Trophoblast cell (in vitro differentiated cells and primary cell): ENCODE measurements around the gene LTA. TPM values are rescaled to one million over a fixed set of nuclear protein-coding genes. Genes with fewer than 3 reads are reported as not detected.
A peak's percentile ranks its signal among the peaks of the same experiment; 100 is the strongest.

Source experiments
- DNase-seq, 2 donors: peaks; one replicate each; pipeline ENCODE4 v3.0.0-alpha.2; 2016
- H2AFZ ChIP-seq: 2 replicates; pipeline ENCODE4 v1.6.1; 2013; ENCODE audit warnings: low read length, moderate library complexity, mild to moderate bottlenecking; ENCODE audit not compliant: insufficient read depth, poor library complexity
- H2AK5ac ChIP-seq: 2 replicates; pipeline ENCODE4 v1.6.1; 2013; ENCODE audit warnings: mild to moderate bottlenecking, low read length
- H2BK120ac ChIP-seq: 2 replicates; pipeline ENCODE4 v1.6.1; 2013; ENCODE audit warnings: low read length, mild to moderate bottlenecking, moderate library complexity; ENCODE audit not compliant: insufficient read depth, poor library complexity
- H2BK12ac ChIP-seq: 2 replicates; pipeline ENCODE4 v1.6.1; 2013; ENCODE audit warnings: mild to moderate bottlenecking, low read length, moderate library complexity
- H2BK5ac ChIP-seq: 2 replicates; pipeline ENCODE4 v1.6.1; 2013; ENCODE audit warnings: low read length, low read depth, moderate library complexity, mild to moderate bottlenecking; ENCODE audit not compliant: poor library complexity
- H3K14ac ChIP-seq: 2 replicates; pipeline ENCODE4 v1.6.1; 2013; ENCODE audit warnings: mild to moderate bottlenecking, low read length
- H3K18ac ChIP-seq: 2 replicates; pipeline ENCODE4 v1.6.1; 2013; ENCODE audit warnings: mild to moderate bottlenecking, low read length
- H3K23ac ChIP-seq: 2 replicates; pipeline ENCODE4 v1.6.1; 2013; ENCODE audit warnings: low read length
- H3K27ac ChIP-seq: 2 replicates; pipeline ENCODE4 v1.5.1; 2013; ENCODE audit warnings: low read depth, mild to moderate bottlenecking, inconsistent platforms, low read length, moderate library complexity
- H3K27me3 ChIP-seq: 2 replicates; pipeline ENCODE4 v1.6.1; 2013; ENCODE audit warnings: inconsistent platforms, mild to moderate bottlenecking, low read length, moderate library complexity; ENCODE audit not compliant: insufficient read depth
- H3K36me3 ChIP-seq, 2 experiments: 1 replicate in 1 of 2; 2 replicates in 1 of 2; pipeline ENCODE4 v1.6.1; 2013; ENCODE audit warnings: low read length in 2 of 2, mild to moderate bottlenecking in 2 of 2, moderate library complexity in 1 of 2; ENCODE audit not compliant: insufficient read depth in 2 of 2, control insufficient read depth in 1 of 2
- H3K4ac ChIP-seq: 2 replicates; pipeline ENCODE4 v1.6.1; 2013; ENCODE audit warnings: low read depth, mild to moderate bottlenecking, low read length, moderate library complexity
- H3K4me1 ChIP-seq, 2 experiments: 1 replicate in 1 of 2; 2 replicates in 1 of 2; pipeline ENCODE4 v1.6.1; 2013; ENCODE audit warnings: low read length in 2 of 2, mild to moderate bottlenecking in 2 of 2, moderate library complexity in 1 of 2; ENCODE audit not compliant: insufficient read depth in 2 of 2, control insufficient read depth in 1 of 2
- H3K4me2 ChIP-seq: 2 replicates; pipeline ENCODE4 v1.6.1; 2013; ENCODE audit warnings: inconsistent platforms, mild to moderate bottlenecking, low read length, moderate library complexity
- H3K4me3 ChIP-seq: 2 replicates; pipeline ENCODE4 v1.5.1; 2013; ENCODE audit warnings: mild to moderate bottlenecking, low read depth, low read length, inconsistent platforms
- H3K79me1 ChIP-seq: one replicate; pipeline ENCODE4 v1.6.1; 2013; ENCODE audit warnings: low read length
- H3K79me2 ChIP-seq: 2 replicates; pipeline ENCODE4 v1.6.1; 2013; ENCODE audit warnings: low read length, mild to moderate bottlenecking; ENCODE audit not compliant: control insufficient read depth, insufficient read depth, poor library complexity
- H3K9ac ChIP-seq: 2 replicates; pipeline ENCODE4 v1.6.1; 2013; ENCODE audit warnings: mild to moderate bottlenecking, low read length
- H3K9me3 ChIP-seq: 2 replicates; pipeline ENCODE4 v1.6.1; 2013; ENCODE audit warnings: low read depth, mild to moderate bottlenecking, control low read depth, inconsistent platforms, low read length; ENCODE audit not compliant: insufficient read depth
- H4K12ac ChIP-seq: 2 replicates; pipeline ENCODE4 v1.6.1; 2013; ENCODE audit warnings: low read depth, mild to moderate bottlenecking, low read length, moderate library complexity
- H4K8ac ChIP-seq: 2 replicates; pipeline ENCODE4 v1.6.1; 2013; ENCODE audit warnings: low read depth, mild to moderate bottlenecking, low read length, moderate library complexity
- H4K91ac ChIP-seq: one replicate; pipeline ENCODE4 v1.6.1; 2013; ENCODE audit warnings: low read depth, mild to moderate bottlenecking, low read length, moderate library complexity
- WGBS: extraction: QIAGEN DNeasy Blood & Tissue Kit; methylation state at CpG from one replicate; pipeline ENCODE4 v1.1.7; 2013; ENCODE audit warnings: missing lambda C conversion rate; ENCODE audit not compliant: insufficient read length, insufficient coverage; ENCODE audit errors: extremely low coverage; 5-methylcytosine and 5-hydroxymethylcytosine counted together
- polyA plus RNA-seq: library from polyadenylated mRNA; stranded (reverse); fragments of 200-250 nt; gene quantifications from 2 replicates; pipeline ENCODE4 v1.2.3, GENCODE V29; 2013

Gene LTA
- 0.16 and 0.26 TPM in 2 replicates for polyA plus RNA-seq

DNA sequence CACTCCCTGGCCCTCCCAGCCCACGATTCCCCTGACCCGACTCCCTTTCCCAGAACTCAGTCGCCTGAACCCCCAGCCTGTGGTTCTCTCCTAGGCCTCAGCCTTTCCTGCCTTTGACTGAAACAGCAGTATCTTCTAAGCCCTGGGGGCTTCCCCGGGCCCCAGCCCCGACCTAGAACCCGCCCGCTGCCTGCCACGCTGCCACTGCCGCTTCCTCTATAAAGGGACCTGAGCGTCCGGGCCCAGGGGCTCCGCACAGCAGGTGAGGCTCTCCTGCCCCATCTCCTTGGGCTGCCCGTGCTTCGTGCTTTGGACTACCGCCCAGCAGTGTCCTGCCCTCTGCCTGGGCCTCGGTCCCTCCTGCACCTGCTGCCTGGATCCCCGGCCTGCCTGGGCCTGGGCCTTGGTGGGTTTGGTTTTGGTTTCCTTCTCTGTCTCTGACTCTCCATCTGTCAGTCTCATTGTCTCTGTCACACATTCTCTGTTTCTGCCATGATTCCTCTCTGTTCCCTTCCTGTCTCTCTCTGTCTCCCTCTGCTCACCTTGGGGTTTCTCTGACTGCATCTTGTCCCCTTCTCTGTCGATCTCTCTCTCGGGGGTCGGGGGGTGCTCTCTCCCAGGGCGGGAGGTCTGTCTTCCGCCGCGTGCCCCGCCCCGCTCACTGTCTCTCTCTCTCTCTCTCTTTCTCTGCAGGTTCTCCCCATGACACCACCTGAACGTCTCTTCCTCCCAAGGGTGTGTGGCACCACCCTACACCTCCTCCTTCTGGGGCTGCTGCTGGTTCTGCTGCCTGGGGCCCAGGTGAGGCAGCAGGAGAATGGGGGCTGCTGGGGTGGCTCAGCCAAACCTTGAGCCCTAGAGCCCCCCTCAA, at the start of gene LTA:
TSS of gene LTA (plus strand) at position 249 of the 871 bp plus-strand sequence. CDS start at position 703, 454 bp downstream.
- Histone ChIP-seq H3K23ac (no peak within 1 kb of the TSS), H2BK12ac (peak within 1 kb of the TSS; percentile 93), H3K79me2 (no peaks in the 10 kb centered on the region), H4K12ac (no peak within 1 kb of the TSS), H3K4me1 (peaks cover 41 to 42% of the 10 kb centered on the region in 2 experiments), H3K4me2 (no peak within 1 kb of the TSS), H2AFZ (no peak within 1 kb of the TSS), H3K4ac (no peak within 1 kb of the TSS), H3K36me3 (no peaks in the 10 kb centered on the region), H3K9ac (no peak within 1 kb of the TSS), H3K9me3 (no peaks in the 10 kb centered on the region), H4K8ac (no peak within 1 kb of the TSS), H3K27ac (no peak within 1 kb of the TSS), H3K27me3 (no peaks in the 10 kb centered on the region), H3K14ac (no peak within 1 kb of the TSS), H2BK5ac (peak within 1 kb of the TSS; percentile 45), H3K79me1 (peaks cover 29% of the 10 kb centered on the region), H4K91ac (peak within 1 kb of the TSS; percentile 82), H3K18ac (no peak within 1 kb of the TSS), H2BK120ac (peak within 1 kb of the TSS; percentile 25), H2AK5ac (peak within 1 kb of the TSS; percentile 65), H3K4me3 (no peak within 1 kb of the TSS)
- no CpG with 5 or more reads among the region's 27 CpGs for WGBS
- no peak for DNase-seq

- H2AK5ac ChIP-seq = no peak overlapping the region
- H3K79me1 ChIP-seq = no peaks in the 10 kb centered on the region
- H3K4ac ChIP-seq = no peak overlapping the region
- H3K9me3 ChIP-seq = no peaks in the 10 kb centered on the region
- no peak overlapping the region for H3K4me3 ChIP-seq
- no peak overlapping the region for H2BK5ac ChIP-seq
- WGBS = no CpG with 5 or more reads among the region's 8 CpGs
- no peak overlapping the region for H3K14ac ChIP-seq
- no peak for DNase-seq
- H4K8ac ChIP-seq = no peak overlapping the region
- no peak overlapping the region for H3K23ac ChIP-seq
- no peak overlapping the region for H2BK120ac ChIP-seq
- H3K18ac ChIP-seq = no peak overlapping the region
- no peak overlapping the region for H2AFZ ChIP-seq
- no peaks in the 10 kb centered on the region for H3K4me1 ChIP-seq
- no peak overlapping the region for H4K12ac ChIP-seq
- H4K91ac ChIP-seq = no peak overlapping the region
- H3K36me3 ChIP-seq = peaks cover 10 to 12% of the 10 kb centered on the region in 2 experiments
- H3K79me2 ChIP-seq = no peaks in the 10 kb centered on the region
- H3K4me2 ChIP-seq = no peak overlapping the region
- H3K27me3 ChIP-seq = no peaks in the 10 kb centered on the region
- no peak overlapping the region for H3K9ac ChIP-seq
- no peak overlapping the region for H2BK12ac ChIP-seq
- H3K27ac ChIP-seq = no peak overlapping the region
Measured at GRCh38 chr6:31525553-31525931, 46.5 kb upstream of the LTA start.

- H3K23ac ChIP-seq = no peak overlapping the region
- H2AFZ ChIP-seq = no peak overlapping the region
- no peak overlapping the region for H2BK5ac ChIP-seq
- no peak overlapping the region for H2BK120ac ChIP-seq
- no peak overlapping the region for H2AK5ac ChIP-seq
- H3K27ac ChIP-seq = no peak overlapping the region
- no peaks in the 10 kb centered on the region for H3K79me1 ChIP-seq
- H3K14ac ChIP-seq = no peak overlapping the region
- DNase-seq = peak in 1 of 2 donors; percentile 69
- no peaks in the 10 kb centered on the region for H3K4me1 ChIP-seq
- H3K4me3 ChIP-seq = no peak overlapping the region
- no peaks in the 10 kb centered on the region for H3K79me2 ChIP-seq
- no peaks in the 10 kb centered on the region for H3K9me3 ChIP-seq
- peaks cover 14 to 17% of the 10 kb centered on the region in 2 experiments for H3K36me3 ChIP-seq
- WGBS = no CpG with 5 or more reads among the region's 4 CpGs
- no peak overlapping the region for H2BK12ac ChIP-seq
- no peak overlapping the region for H4K8ac ChIP-seq
- no peak overlapping the region for H3K4ac ChIP-seq
- H3K4me2 ChIP-seq = no peak overlapping the region
- H4K91ac ChIP-seq = no peak overlapping the region
- no peak overlapping the region for H3K9ac ChIP-seq
- no peak overlapping the region for H3K18ac ChIP-seq
- no peak overlapping the region for H4K12ac ChIP-seq
- no peaks in the 10 kb centered on the region for H3K27me3 ChIP-seq
Measured at GRCh38 chr6:31525932-31526591, 46.0 kb upstream of the LTA start.

DNA sequence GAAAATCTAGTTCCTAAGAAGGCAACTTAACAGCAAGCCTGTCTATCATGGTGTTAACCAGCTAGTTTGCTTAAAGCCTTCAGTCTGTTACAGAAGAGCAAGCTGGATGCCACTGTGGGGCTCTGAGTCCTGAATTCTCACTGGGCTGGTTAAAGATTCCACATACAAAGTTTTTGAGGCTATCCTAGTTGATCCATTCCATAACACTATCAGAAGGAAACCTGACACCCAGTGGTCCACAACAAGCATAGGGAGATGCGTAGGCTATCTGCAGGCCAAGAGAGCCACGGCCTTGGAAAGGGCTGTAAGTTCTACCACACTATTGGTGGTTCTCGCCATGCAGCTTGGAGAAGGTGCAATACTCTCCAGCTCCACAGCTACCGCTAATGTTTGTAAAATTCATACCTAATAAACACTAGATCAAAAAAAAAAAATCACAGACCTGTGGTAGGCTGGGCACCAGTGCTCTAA, 43.7 kb upstream of the LTA start:
- H3K9ac ChIP-seq = no peak overlapping the region
- no peak overlapping the region for H2BK120ac ChIP-seq
- H3K9me3 ChIP-seq = no peaks in the 10 kb centered on the region
- H2BK5ac ChIP-seq = no peak overlapping the region
- no peak overlapping the region for H3K14ac ChIP-seq
- H2AK5ac ChIP-seq = no peak overlapping the region
- H3K18ac ChIP-seq = no peak overlapping the region
- no peak overlapping the region for H2AFZ ChIP-seq
- H3K36me3 ChIP-seq = peaks cover 25 to 37% of the 10 kb centered on the region in 2 experiments
- no peak overlapping the region for H3K23ac ChIP-seq
- no peaks in the 10 kb centered on the region for H3K79me2 ChIP-seq
- no peak overlapping the region for H3K4me3 ChIP-seq
- H3K4me2 ChIP-seq = no peak overlapping the region
- H3K4me1 ChIP-seq = no peaks in the 10 kb centered on the region
- no peak overlapping the region for H4K12ac ChIP-seq
- H2BK12ac ChIP-seq = no peak overlapping the region
- no peak for DNase-seq
- no peaks in the 10 kb centered on the region for H3K27me3 ChIP-seq
- H4K8ac ChIP-seq = no peak overlapping the region
- H4K91ac ChIP-seq = no peak overlapping the region
- WGBS = no CpG with 5 or more reads among the region's 4 CpGs
- H3K27ac ChIP-seq = no peak overlapping the region
- no peaks in the 10 kb centered on the region for H3K79me1 ChIP-seq
- H3K4ac ChIP-seq = no peak overlapping the region
